ENCODE results near the gene NHS.

Gene NHS

GRCh38 chrX:17621566-17622270 lies 246.7 kb downstream of the NHS start:
- no peak for DNase-seq (ENCODE audit: low read depth, low spot score)

GRCh38 chrX:17622331-17622730 lies 247.3 kb downstream of the NHS start:
- DNase-seq (ENCODE audit: low read depth, low spot score), result no peak

GRCh38 chrX:17623750-17624149 lies 248.8 kb downstream of the NHS start:
- no peak for DNase-seq (ENCODE audit: low read depth, low spot score)

- DNase-seq (ENCODE audit: low read depth, low spot score), result no peak
Measured at GRCh38 chrX:17627026-17627425, 252.0 kb downstream of the NHS start.

GRCh38 chrX:17628976-17629375 lies 254.0 kb downstream of the NHS start:
- DNase-seq (ENCODE audit: low read depth, low spot score), result no peak

- no peak for DNase-seq (ENCODE audit: low read depth, low spot score)
Measured at GRCh38 chrX:17629519-17629918, 254.5 kb downstream of the NHS start.

GRCh38 chrX:17631647-17632046 lies 256.6 kb downstream of the NHS start:
- no peak for DNase-seq (ENCODE audit: low read depth, low spot score)

- no peak for DNase-seq (ENCODE audit: low read depth, low spot score)
Measured at GRCh38 chrX:17632942-17633341, 257.9 kb downstream of the NHS start.

GRCh38 chrX:17633546-17633945 lies 258.5 kb downstream of the NHS start:
- no peak for DNase-seq (ENCODE audit: low read depth, low spot score)

GRCh38 chrX:17634542-17635207 lies 259.7 kb downstream of the NHS start:
- DNase-seq (ENCODE audit: low read depth, low spot score), result no peak

GRCh38 chrX:17635231-17635630 lies 260.2 kb downstream of the NHS start:
- peak; percentile 80 for DNase-seq (ENCODE audit: low read depth, low spot score)

- DNase-seq (ENCODE audit: low read depth, low spot score), result no peak
Measured at GRCh38 chrX:17637235-17637634, 262.2 kb downstream of the NHS start.

GRCh38 chrX:17638731-17639130 lies 263.7 kb downstream of the NHS start:
- no peak for DNase-seq (ENCODE audit: low read depth, low spot score)

GRCh38 chrX:17642891-17643290 lies 267.9 kb downstream of the NHS start:
- no peak for DNase-seq (ENCODE audit: low read depth, low spot score)

- DNase-seq (ENCODE audit: low read depth, low spot score), result no peak
Measured at GRCh38 chrX:17643528-17643927, 268.5 kb downstream of the NHS start.

- no peak for DNase-seq (ENCODE audit: low read depth, low spot score)
Measured at GRCh38 chrX:17644001-17644400, 269.0 kb downstream of the NHS start.

- DNase-seq (ENCODE audit: low read depth, low spot score), result no peak
Measured at GRCh38 chrX:17654116-17654515, 279.1 kb downstream of the NHS start.

- no peak for DNase-seq (ENCODE audit: low read depth, low spot score)
Measured at GRCh38 chrX:17655211-17656034, 280.4 kb downstream of the NHS start.

- DNase-seq (ENCODE audit: low read depth, low spot score), result no peak
Measured at GRCh38 chrX:17656035-17656418, 281.0 kb downstream of the NHS start.

GRCh38 chrX:17656556-17656955 lies 281.6 kb downstream of the NHS start:
- DNase-seq (ENCODE audit: low read depth, low spot score), result no peak

- DNase-seq (ENCODE audit: low read depth, low spot score), result no peak
Measured at GRCh38 chrX:17662391-17662790, 287.4 kb downstream of the NHS start.

GRCh38 chrX:17668929-17669328 lies 293.9 kb downstream of the NHS start:
- DNase-seq (ENCODE audit: low read depth, low spot score), result no peak

GRCh38 chrX:17669458-17669857 lies 294.5 kb downstream of the NHS start:
- no peak for DNase-seq (ENCODE audit: low read depth, low spot score)
